ENCODE measurements around the gene AKR1C4. TPM values are rescaled to one million over a fixed set of nuclear protein-coding genes. Genes with fewer than 3 reads are reported as not detected.
"Not testable (repeated sequence)": the region's sequence is repeated elsewhere in the genome, so short reads cannot be mapped to it uniquely, and the experiment has no call there.

Gene AKR1C4
- total and polyA plus RNA-seq, 8 donors: not detected

DNA sequence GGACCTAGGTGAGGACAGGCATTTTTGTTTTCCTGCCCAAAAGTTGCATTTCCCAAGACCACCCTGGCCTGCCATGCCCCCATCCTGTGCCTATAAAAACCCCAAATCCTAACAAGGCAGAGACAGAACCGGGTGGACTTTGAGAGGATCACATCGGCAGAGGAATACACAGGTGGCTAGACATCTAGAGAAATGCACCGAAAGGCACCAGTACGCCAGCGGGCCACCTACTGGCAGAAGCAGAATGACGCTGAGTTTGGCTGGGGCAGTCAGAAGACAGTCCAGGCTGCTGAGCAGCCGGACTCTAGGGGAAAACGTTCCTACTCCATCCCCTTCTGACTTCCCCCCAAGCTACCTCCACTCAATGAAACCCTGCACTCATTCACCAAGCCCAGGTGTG lies 2.8 kb downstream of the AKR1C4 start:
- no peak for ATAC-seq
- intact Hi-C loops (cut with DNase I): no loop called here

DNA sequence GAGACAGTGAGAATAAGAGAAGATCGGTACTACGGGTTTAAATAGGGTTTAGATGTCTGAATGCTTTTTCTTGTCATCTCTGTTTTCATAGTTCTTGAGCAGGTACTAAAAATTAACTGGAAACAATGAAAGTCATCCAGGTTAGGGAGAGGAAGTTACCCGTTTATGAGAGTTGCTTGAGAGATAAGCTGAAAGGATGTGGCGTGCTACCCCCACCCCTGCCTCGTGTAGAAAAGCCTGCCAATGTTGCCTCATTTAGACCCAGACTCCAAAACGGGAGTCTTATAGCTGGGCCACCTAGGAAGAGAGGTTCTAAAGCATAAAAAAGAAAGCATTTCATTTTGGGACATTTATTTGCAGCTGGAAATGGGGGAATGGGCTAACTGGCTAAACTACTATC lies 10.2 kb downstream of the AKR1C4 start:
- TF ChIP-seq, protein P1, sequence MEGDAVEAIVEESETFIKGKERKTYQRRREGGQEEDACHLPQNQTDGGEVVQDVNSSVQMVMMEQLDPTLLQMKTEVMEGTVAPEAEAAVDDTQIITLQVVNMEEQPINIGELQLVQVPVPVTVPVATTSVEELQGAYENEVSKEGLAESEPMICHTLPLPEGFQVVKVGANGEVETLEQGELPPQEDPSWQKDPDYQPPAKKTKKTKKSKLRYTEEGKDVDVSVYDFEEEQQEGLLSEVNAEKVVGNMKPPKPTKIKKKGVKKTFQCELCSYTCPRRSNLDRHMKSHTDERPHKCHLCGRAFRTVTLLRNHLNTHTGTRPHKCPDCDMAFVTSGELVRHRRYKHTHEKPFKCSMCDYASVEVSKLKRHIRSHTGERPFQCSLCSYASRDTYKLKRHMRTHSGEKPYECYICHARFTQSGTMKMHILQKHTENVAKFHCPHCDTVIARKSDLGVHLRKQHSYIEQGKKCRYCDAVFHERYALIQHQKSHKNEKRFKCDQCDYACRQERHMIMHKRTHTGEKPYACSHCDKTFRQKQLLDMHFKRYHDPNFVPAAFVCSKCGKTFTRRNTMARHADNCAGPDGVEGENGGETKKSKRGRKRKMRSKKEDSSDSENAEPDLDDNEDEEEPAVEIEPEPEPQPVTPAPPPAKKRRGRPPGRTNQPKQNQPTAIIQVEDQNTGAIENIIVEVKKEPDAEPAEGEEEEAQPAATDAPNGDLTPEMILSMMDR (IDR thresholded peaks at IDR 0.05): no peak
- peaks cover 0 to 13% of the 10 kb centered on the region in 2 donors for H3K9me3 ChIP-seq
- intact Hi-C loops (cut with DNase I): no loop called here
- H3K27ac ChIP-seq: no peak overlapping the region
- DNase-seq (no peak), ATAC-seq (no peak)
- H3K4me1 ChIP-seq: no peaks in the 10 kb centered on the region
- no peaks in the 10 kb centered on the region for H3K27me3 ChIP-seq
- H3K36me3 ChIP-seq: no peaks in the 10 kb centered on the region
- H3K4me3 ChIP-seq: no peak overlapping the region

More for the DNA sequence above, 2.8 kb downstream of the AKR1C4 start:
- Histone ChIP-seq H3K4me3 (no peak overlapping the region), H3K36me3 (no peaks in the 10 kb centered on the region), H3K4me1 (no peaks in the 10 kb centered on the region), H3K27me3 (no peaks in the 10 kb centered on the region), H3K9me3 (peaks cover 0 to 18% of the 10 kb centered on the region in 2 donors), H3K27ac (no peak overlapping the region)
- TF ChIP-seq, protein P1 (IDR thresholded peaks at IDR 0.05): no peak
- no peak for DNase-seq

GRCh38 chr10:5209776-5210175 lies 13.1 kb downstream of the AKR1C4 start:
- H3K36me3 ChIP-seq; H3K9me3 ChIP-seq; H3K27ac ChIP-seq; DNase-seq; ATAC-seq; H3K4me3 ChIP-seq; intact Hi-C loops (cut with DNase I); H3K27me3 ChIP-seq; H3K4me1 ChIP-seq: not testable (repeated sequence)

GRCh38 chr10:5210261-5210660 lies 13.6 kb downstream of the AKR1C4 start:
- H3K27me3 ChIP-seq; H3K36me3 ChIP-seq; DNase-seq; intact Hi-C loops (cut with DNase I); H3K4me1 ChIP-seq; H3K9me3 ChIP-seq; ATAC-seq; H3K4me3 ChIP-seq; H3K27ac ChIP-seq: not testable (repeated sequence)

- Histone ChIP-seq H3K4me1 (no peaks in the 10 kb centered on the region), H3K27me3 (no peaks in the 10 kb centered on the region), H3K9me3 (no peaks in the 10 kb centered on the region), H3K27ac (no peak overlapping the region), H3K4me3 (no peak overlapping the region), H3K36me3 (no peaks in the 10 kb centered on the region)
- intact Hi-C loops (cut with DNase I): no loop called here
- DNase-seq (no peak), ATAC-seq (no peak)
- TF ChIP-seq, protein P1 (IDR thresholded peaks at IDR 0.05): no peak
Measured at GRCh38 chr10:5211696-5212536, 15.3 kb downstream of the AKR1C4 start.

GRCh38 chr10:5216801-5217200 lies 20.2 kb downstream of the AKR1C4 start:
- intact Hi-C loops (cut with DNase I): no loop called here
- H3K9me3 ChIP-seq: no peaks in the 10 kb centered on the region
- H3K27ac ChIP-seq: no peak overlapping the region
- H3K4me1 ChIP-seq: no peaks in the 10 kb centered on the region
- no peak overlapping the region for H3K4me3 ChIP-seq
- no peaks in the 10 kb centered on the region for H3K36me3 ChIP-seq
- ATAC-seq: no peak
- TF ChIP-seq, protein P1 (IDR thresholded peaks at IDR 0.05): no peak
- no peak for DNase-seq
- no peaks in the 10 kb centered on the region for H3K27me3 ChIP-seq

All from left lung (tissue), 10 donors.